OCI-LY7 (cell line): ENCODE results near the gene TGM2.

Source experiments
- EZH2phosphoT487 ChIP-seq: fragments of 200-600 bp; sonication (generic); IDR thresholded peaks from 2 replicates; pipeline ENCODE4 v1.6.1; 2018; ENCODE audit warnings: low read depth, borderline replicate concordance, mild to moderate bottlenecking, mixed run types, antibody characterized with exemption, low read length, moderate library complexity, mixed read lengths
- TF ChIP-seq, protein P1 (sequence below): fragments of 200-600 bp; sonication (generic); conservative IDR thresholded peaks from 2 replicates; pipeline ENCODE4 v1.5.1; 2014; ENCODE audit warnings: mild to moderate bottlenecking, antibody characterized with exemption, low read length, moderate library complexity, mixed read lengths

GRCh38 chr20:38150335-38151170 lies 14.5 kb downstream of the TGM2 start:
- TF ChIP-seq, protein P1, sequence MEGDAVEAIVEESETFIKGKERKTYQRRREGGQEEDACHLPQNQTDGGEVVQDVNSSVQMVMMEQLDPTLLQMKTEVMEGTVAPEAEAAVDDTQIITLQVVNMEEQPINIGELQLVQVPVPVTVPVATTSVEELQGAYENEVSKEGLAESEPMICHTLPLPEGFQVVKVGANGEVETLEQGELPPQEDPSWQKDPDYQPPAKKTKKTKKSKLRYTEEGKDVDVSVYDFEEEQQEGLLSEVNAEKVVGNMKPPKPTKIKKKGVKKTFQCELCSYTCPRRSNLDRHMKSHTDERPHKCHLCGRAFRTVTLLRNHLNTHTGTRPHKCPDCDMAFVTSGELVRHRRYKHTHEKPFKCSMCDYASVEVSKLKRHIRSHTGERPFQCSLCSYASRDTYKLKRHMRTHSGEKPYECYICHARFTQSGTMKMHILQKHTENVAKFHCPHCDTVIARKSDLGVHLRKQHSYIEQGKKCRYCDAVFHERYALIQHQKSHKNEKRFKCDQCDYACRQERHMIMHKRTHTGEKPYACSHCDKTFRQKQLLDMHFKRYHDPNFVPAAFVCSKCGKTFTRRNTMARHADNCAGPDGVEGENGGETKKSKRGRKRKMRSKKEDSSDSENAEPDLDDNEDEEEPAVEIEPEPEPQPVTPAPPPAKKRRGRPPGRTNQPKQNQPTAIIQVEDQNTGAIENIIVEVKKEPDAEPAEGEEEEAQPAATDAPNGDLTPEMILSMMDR = no peak
- no peak for TF ChIP-seq EZH2phosphoT487
